Posterior vena cava (tissue), 2 donors: ENCODE measurements around the gene OR2A2. TPM values are rescaled to one million over a fixed set of nuclear protein-coding genes. Genes with fewer than 3 reads are reported as not detected.
"Not testable (repeated sequence)": the region's sequence is repeated elsewhere in the genome, so short reads cannot be mapped to it uniquely, and the experiment has no call there.

Source experiments
- DNase-seq: peaks from one replicate; pipeline ENCODE4 v3.0.0-alpha.2; 2020; ENCODE audit warnings: low spot score
- intact Hi-C, 2 donors: fragments of 100-400 bp; cut with DNase I; formaldehyde crosslinking; loops; one replicate each; pipeline versions ENCODE4 v1.14.1 to v1.14.2; 2022 to 2023
- long read RNA-seq, 2 donors: library from polyadenylated mRNA; unstranded; transcript quantifications; one replicate each; pipeline ENCODE4 v2.0.0, GENCODE V29; 2020 to 2021
- total RNA-seq, 2 donors: library from RNA; stranded (reverse); fragmentation: NEBNext Ultra II Directional; extraction: Animal tissue kit (Norgen Biotek cat#: 25700); gene quantifications; one replicate each; pipeline ENCODE4 v1.2.1, GENCODE V29; 2021
- donor health status: DM: yes; HTN: yes; CAD: no.
- donor health status: DM: yes; HTN: yes; CAD: no.

The OR2A2 gene, protein sequence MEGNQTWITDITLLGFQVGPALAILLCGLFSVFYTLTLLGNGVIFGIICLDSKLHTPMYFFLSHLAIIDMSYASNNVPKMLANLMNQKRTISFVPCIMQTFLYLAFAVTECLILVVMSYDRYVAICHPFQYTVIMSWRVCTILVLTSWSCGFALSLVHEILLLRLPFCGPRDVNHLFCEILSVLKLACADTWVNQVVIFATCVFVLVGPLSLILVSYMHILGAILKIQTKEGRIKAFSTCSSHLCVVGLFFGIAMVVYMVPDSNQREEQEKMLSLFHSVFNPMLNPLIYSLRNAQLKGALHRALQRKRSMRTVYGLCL
- total RNA-seq: not detected
- long read RNA-seq, donor 1: 0 reads
- long read RNA-seq, donor 2: 0 reads

DNA sequence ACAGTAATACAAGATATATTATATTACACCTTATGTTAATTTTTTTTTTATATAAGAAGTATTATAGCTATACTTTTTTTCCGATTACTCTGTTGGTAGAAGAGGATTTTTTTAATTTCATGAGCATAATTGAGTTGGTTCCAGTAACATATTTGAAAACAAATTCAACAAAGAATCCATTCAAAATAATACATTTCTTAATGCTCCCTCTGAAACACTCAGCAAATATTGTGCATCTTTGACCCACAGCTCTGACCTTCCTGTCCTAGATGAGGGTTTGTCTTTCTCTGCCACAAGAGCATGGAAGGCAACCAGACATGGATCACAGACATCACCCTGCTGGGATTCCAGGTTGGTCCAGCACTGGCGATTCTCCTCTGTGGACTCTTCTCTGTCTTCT lies at the start of gene OR2A2:
Gene OR2A2 (plus strand): TSS at position 301 of the 400 bp plus-strand sequence. CDS start 0 bp downstream, at position 301.
- intact Hi-C loops: no loop called here

DNA sequence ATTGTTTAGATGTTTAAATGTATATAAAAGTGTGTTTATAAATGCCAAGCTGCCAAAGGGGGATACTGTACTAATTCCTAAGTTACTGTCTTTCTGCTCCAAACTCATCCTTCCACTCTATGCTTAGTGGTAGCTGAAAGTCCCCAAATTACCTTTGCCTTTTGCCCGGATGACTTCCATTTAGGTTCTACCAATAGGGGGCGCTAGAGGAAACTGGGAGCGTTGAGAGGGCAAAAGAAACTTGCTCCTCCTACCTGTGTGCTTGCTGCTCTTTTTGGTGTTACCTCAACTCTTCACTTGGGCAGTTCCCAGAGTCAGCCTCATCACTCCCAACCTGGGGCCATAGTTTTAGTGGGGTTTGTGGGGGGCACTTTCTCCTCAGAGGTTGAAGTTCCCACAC lies 45.7 kb upstream of the OR2A2 start:
- DNase-seq: no peak
- intact Hi-C loops: no loop called here

More for the DNA sequence above, at the start of gene OR2A2:
- no peak for DNase-seq

DNA sequence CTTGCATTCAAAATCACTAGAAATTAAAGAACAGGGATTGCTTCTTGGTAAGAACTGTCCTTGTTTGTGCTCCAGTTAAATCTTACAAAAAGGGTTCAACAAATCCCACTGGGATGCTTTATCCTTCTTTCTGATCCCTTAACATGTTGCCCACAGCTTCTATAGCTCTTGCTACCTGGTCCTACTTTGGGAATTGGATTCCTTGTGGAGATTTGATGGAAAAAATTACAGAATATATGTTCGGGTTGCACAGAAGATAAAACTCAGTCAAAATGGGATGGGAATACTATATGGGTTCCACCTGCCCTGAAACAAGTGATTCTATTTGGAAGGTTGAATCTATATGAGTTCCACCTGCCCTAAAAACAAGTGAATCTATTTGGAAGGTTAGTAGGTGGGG lies 39.9 kb upstream of the OR2A2 start, which contains the start of gene OR2A25:
Gene OR2A25 (plus strand): TSS at position 301 of the 400 bp plus-strand sequence. CDS start 4,409 bp downstream, outside the sequence.
- intact Hi-C loops: no loop called here
- no peak for DNase-seq

DNA sequence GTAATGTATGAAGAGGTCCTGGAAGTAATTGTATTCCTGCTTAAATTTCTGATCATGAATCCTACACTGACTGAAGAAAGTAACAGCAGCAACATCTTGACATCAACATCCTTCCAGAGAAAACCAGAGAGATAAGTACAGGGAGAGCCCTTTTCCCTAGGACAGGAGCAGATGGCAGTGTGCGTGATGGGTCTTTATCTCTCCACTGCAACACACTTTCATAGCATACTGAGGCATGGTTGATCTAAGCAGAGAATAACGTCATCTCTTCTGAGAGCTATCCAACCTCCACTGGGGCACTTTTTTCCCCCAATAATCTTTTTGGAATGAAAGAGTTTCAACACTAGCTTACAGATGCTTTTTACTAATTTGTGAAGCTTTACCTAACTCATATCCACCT lies 39.4 kb upstream of the OR2A2 start:
- no peak for DNase-seq
- intact Hi-C loops: no loop called here

DNA sequence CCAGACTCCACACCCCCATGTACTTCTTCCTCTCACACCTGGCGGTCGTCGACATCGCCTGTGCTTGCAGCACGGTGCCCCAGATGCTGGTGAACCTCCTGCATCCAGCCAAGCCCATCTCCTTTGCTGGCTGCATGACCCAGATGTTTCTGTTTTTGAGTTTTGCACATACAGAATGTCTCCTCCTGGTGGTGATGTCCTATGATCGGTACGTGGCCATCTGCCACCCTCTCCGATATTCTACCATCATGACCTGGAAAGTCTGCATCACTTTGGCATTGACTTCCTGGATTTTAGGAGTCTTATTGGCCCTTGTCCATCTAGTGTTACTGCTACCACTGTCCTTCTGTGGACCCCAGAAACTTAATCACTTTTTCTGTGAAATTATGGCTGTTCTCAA lies 35.0 kb upstream of the OR2A2 start:
- intact Hi-C loops: no loop called here
- no peak for DNase-seq

DNA sequence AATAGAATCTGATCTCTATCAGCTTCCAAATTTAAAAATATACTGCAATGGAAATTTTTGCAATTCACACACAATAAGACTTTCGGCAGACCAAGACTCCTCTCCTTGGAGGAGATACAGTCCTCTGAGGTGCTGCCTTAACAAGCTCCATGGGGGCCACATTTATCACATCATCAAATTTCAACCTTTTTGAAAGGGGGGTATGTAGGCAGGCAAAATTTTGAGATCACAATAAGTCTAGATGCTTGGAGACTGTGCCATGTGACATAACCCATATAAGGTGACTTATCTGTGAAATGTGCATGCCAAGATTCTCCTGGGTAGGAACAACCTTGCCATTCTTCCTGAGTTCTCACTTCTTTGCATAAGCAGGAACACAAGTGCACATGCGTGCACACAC lies 23.4 kb upstream of the OR2A2 start, which contains the start of gene OR2A12:
Gene OR2A12 (plus strand): TSS at position 301 of the 400 bp plus-strand sequence. CDS start 8,830 bp downstream, outside the sequence.
- intact Hi-C loops: loop anchor here in 1 of 2 donors (5.0 kb wide), 1 partner anchor 1726 kb away; no protein-coding TSS in a partner anchor
- DNase-seq: no peak

DNA sequence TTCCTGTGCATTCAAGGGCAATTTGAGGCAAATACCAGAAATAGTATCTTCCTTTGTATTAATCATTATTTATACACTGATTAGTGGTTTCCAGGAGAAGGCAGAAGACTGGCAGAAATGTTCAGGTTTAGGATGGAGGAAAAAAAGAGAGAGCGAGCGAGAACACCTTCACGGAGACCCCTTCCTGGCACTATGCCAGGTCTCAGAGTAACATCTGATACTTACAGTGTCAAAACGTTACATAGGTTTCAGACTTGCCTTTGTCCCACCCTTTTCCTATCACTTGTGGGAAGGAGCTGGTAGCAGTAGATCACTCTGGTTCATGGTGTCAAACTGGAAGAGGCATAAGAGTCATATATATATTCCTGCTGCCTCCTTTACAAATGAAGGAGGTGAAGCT lies 22.7 kb upstream of the OR2A2 start:
- DNase-seq: no peak
- intact Hi-C loops: loop anchor here in 1 of 2 donors (5.0 kb wide), 1 partner anchor 1726 kb away; no protein-coding TSS in a partner anchor

DNA sequence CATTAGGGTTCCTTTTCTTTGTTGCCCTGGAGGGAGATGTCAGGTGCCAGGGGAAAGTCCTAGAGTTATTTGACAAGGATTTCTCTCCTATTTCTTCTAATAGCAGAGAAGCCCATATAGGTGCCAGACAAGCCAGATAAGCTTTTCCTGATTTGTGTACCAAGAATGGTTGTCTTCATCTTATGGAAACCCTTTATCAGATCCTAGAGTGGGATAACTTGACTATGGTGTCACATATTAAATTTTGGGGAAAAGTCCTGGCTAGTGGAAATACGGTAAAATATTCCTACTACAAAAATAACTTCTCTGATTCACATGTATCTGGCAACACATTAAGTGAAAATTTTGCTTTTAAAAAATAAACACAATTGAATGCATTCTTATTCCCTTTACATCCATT lies 22.2 kb upstream of the OR2A2 start:
- intact Hi-C loops: loop anchor here in 1 of 2 donors (5.0 kb wide), 1 partner anchor 1725 kb away; no protein-coding TSS in a partner anchor
- no peak for DNase-seq

DNA sequence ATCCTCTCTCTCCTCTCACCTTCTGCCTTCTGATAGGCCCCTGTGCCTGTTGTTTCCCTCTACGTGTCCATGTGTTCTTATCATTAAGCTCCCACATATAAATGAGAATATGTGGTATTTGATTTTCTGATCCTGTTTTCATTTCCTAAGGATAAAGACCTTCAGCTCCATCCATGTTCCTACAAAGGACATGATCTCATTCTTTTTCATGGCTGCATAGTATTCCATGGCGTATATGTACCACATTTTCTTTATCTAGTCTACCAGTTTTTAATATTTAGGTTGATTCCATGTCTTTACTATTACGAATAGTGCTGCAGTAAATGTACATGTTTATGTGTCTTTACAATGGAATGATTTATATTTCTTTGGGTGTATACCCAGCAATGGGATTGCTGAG lies 18.7 kb upstream of the OR2A2 start:
- no peak for DNase-seq
- intact Hi-C loops: no loop called here

DNA sequence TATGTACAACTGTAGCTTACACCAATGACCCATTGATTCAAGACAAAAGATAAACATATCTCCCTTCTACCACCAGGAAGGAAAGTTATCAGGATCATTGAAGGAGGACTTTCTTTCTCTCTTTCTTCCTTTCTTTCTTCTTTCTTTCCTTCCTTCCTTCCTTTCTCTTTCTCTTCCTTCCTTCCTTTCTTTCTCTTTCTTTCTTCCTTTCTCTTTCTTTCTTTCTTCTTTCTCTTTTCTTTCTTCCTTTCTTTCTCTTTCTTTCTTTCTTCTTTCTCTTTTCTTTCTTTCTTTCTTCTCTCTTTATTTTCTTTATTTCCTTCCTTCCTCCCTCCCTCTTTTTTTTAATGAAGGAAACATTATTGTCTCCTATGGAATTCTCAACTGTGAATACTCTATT lies 10.6 kb upstream of the OR2A2 start:
- intact Hi-C loops: no loop called here
- no peak for DNase-seq

DNA sequence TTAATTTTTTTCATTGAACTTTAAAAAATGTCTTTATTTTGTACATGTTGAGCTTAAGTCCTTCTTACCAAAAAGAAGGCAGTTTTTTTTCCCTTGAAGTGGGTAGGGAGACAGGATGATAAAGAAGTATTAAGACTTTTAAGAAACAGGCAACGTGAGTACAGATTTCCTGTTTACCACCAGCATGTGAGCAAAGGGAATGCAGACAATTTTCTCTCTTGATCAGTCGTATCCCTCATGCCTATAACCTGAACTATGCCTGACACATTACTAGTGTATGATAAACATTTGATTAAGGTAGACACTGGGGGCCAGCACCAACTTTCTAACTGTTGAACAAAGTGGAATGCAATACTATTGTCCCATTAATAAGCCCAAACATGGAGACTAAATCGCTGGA lies 8.8 kb upstream of the OR2A2 start:
- no peak for DNase-seq
- intact Hi-C loops: no loop called here

DNA sequence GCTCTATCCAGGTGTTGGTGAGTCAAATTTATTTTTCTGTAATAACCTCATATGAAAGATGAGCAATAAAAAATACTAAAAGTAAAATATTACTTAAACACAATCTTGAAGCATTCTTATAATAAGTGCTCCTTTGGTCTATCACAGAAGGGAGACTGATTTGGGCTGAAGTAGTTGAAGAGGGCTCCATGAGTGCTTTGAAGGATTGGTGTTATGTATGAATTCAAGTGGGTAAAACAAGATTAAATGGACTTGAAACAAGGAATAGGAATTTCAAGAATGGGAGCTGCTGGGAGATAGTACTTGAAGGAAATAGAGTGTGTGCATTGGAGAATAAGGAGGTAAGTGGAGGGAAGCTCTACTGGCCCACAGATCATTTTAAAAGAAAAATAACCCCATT lies 7.3 kb upstream of the OR2A2 start:
- no peak for DNase-seq
- intact Hi-C loops: no loop called here

DNA sequence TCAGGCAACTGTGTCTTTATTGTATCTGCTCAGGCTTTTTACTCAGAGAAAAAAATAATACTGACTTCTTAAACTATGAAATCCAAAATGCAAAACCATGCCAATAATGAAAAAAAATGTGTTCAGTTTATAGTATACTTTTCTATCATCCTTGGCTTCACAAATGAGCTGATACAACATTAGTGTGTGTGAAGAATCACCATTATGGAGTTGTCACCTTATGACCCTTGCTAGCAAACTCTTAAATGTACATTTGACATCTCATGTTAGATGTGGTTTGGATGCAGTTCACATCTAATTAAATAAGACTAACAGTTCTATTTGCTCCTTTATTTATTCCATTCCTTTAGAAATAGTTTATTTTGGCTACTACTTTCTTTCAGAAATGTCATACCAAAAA lies 4.2 kb upstream of the OR2A2 start:
- intact Hi-C loops: no loop called here
- DNase-seq: no peak

DNA sequence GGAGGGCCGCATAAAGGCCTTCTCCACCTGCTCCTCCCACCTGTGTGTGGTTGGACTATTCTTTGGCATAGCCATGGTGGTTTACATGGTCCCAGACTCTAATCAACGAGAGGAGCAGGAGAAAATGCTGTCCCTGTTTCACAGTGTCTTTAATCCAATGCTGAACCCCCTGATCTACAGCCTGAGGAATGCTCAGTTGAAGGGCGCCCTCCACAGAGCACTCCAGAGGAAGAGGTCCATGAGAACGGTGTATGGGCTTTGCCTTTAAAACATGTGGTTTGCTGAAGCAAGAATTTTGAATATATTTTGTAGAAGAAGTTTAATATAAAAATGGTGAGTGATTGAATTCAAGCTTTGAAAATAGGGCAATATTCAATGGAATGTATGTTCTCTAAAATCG lies 889 bp downstream of the OR2A2 start:
- DNase-seq: no peak
- intact Hi-C loops: no loop called here

DNA sequence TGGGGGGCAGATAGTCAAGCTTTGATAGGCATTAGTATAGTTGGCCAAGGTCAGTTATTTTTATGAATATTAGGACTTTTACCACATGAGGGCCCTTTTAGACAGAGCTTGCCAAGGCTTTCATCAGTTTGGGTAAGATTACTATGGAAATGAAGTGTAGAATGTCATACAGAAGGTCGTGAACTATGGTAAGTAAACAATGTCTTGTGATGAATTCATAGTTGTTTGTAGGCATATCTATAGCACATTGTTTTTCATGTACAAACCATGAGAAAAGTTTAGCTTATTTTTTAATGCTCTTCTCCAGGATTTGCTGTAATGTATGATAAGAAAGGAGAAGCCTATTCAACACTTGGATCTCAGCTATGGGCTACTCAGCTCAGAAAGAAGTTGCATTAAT lies 4.3 kb downstream of the OR2A2 start:
- intact Hi-C loops: no loop called here
- no peak for DNase-seq

DNA sequence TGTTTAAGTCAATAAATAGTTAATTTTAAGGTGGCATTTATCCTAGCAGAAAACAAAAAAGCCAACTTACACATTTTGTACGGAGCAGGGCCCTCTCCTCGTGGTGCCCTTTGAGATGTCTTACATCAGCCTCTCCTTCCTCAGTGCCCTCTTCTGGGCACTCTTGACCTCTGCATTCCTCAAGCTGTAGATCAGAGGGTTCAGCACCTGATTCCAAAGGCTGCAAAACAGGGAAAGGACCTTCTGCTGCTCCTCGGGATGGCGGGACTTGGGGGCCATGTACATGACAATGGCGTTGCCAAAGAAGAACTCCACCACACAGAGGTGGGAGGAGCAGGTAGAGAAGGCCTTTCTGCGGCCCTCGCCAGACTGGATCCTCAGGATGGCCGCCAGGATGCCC lies 9.0 kb downstream of the OR2A2 start:
- DNase-seq: no peak

DNA sequence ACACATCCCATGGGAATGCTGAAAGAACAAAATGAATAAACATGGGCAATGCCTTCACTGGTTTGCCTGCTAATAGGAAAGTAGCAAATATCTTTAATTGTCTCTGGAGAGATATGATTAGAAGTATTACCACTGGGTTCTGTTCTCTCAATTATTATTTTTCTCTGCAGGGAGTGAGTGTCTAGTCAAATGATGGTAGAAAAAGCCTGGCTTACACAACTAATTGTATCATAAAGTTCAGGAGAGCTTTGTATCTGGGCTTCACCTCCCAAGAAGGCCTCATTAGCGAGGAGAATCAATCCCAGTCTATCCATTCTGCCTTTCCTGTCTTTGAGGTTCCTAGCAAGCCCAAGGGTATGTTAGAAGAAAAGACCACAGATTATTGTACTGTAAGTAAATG lies 13.5 kb downstream of the OR2A2 start, which contains the start of gene OR2A14:
Gene OR2A14 (plus strand): TSS at position 301 of the 400 bp plus-strand sequence. CDS start 5,937 bp downstream, outside the sequence.
- DNase-seq: no peak
- intact Hi-C loops: no loop called here

More for the DNA sequence above, 9.0 kb downstream of the OR2A2 start:
- intact Hi-C loops: no loop called here

DNA sequence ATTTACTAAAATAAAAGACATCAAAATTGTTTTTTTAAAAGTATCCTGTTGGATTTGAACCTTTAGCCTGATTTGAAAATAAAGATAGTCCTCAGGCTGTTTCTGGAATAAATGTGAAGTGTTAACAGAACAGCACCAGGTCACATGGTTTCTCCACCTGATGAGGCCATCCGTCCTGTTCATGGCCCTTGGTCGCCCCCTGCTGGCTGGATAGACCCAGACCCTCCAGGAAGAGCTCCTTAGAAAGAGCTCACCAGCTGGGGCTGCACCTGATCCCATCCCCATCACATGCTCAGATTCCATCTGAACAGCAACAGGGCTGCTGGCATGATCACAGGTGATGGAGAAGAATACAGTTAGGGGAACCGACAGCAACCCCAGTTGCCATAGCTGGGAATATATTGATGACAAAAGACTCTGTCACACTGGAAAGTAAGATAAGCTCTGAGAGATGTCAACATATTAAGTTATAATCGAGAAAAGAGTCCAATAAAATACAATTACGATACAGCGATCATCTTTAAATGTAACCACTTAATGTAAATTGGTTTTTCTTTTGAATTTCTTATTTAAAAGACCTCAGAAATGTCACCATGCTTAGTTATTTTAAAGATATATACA lies 18.4 kb downstream of the OR2A2 start:
- peak; percentile 95 for DNase-seq
- intact Hi-C loops: no loop called here

DNA sequence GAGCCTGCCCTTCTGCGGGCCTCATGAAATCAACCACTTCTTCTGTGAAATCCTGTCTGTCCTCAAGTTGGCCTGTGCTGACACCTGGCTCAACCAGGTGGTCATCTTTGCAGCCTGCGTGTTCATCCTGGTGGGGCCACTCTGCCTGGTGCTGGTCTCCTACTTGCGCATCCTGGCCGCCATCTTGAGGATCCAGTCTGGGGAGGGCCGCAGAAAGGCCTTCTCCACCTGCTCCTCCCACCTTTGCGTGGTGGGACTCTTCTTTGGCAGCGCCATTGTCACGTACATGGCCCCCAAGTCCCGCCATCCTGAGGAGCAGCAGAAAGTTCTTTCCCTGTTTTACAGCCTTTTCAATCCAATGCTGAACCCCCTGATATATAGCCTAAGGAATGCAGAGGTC lies 20.2 kb downstream of the OR2A2 start:
- DNase-seq: peak; percentile 61
- intact Hi-C loops: not testable (repeated sequence)

DNA sequence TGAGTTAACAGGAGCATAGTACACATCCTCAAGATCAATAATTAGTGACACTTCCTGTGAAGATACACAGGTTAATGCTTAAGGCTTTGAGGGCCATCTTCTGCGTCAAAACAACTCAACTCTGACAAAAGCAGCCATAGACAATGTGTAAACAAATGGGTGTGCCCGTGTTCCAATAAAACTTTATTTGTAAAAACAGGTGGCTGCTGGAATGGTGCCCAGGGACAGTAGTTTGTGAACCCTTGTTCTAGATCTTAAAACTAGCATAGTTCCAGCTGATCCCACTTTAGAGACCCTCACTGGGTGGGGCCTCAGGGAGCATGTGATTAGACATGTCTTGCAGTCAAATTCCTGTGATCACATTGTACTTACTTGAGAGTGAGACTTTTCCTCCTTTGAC lies 21.3 kb downstream of the OR2A2 start:
- DNase-seq: no peak
- intact Hi-C loops: no loop called here
